H1 (cell line): ENCODE data around the gene MYH6.

Experiments used
- CHD2 ChIP-seq: IDR thresholded peaks from 2 replicates; pipeline ENCODE4 v1.6.1; 2012; ENCODE audit warnings: low read length, improper control_type of control experiment
- CTCF ChIP-seq, 3 experiments: IDR thresholded peaks; 1 replicate in 2 of 3; 2 replicates in 1 of 3; pipeline versions ENCODE4 v1.5.1 to v1.6.1; 2011; ENCODE audit warnings: low read length in 3 of 3, mild to moderate bottlenecking in 3 of 3, inconsistent platforms in 2 of 3, low read depth in 1 of 3, moderate library complexity in 1 of 3; ENCODE audit not compliant: insufficient read depth in 1 of 3; ENCODE audit errors: control extremely low read depth in 1 of 3
- EZH2 ChIP-seq: fragments of 200-600 bp; sonication (generic); IDR thresholded peaks from 2 replicates; pipeline ENCODE4 v1.7.1; 2012; ENCODE audit warnings: low read depth, mild to moderate bottlenecking, moderate library complexity, low read length, inconsistent platforms; ENCODE audit not compliant: severe bottlenecking
- JUND ChIP-seq: IDR thresholded peaks from 2 replicates; pipeline ENCODE4 v1.6.1; 2011; ENCODE audit warnings: mild to moderate bottlenecking, improper control_type of control experiment, low read length
- MAX ChIP-seq: IDR thresholded peaks from 2 replicates; pipeline ENCODE4 v1.6.1; 2012; ENCODE audit warnings: inconsistent platforms
- NRF1 ChIP-seq: IDR thresholded peaks from 2 replicates; pipeline ENCODE4 v1.6.1; 2011; ENCODE audit warnings: mild to moderate bottlenecking, low read depth, low read length, improper control_type of control experiment
- PHF8 ChIP-seq: fragments of 200-600 bp; sonication (generic); conservative IDR thresholded peaks from 2 replicates; pipeline ENCODE4 v1.7.1; 2012; ENCODE audit warnings: low read depth, mild to moderate bottlenecking, inconsistent platforms, low read length, moderate library complexity
- RFX5 ChIP-seq: IDR thresholded peaks from 2 replicates; pipeline ENCODE4 v1.6.1; 2011; ENCODE audit warnings: low read depth, low read length, improper control_type of control experiment, borderline replicate concordance
- SIN3A ChIP-seq, 2 experiments: IDR thresholded peaks in 1 of 2; conservative IDR thresholded peaks in 1 of 2; 2 replicates each; pipeline ENCODE4 v1.6.1; 2011 to 2012; ENCODE audit warnings: low read length in 2 of 2, improper control_type of control experiment in 1 of 2, low read depth in 1 of 2, mild to moderate bottlenecking in 1 of 2
- SIRT6 ChIP-seq: IDR thresholded peaks from one replicate; pipeline ENCODE4 v1.7.1; 2012; ENCODE audit warnings: low read length, inconsistent platforms
- TEAD4 ChIP-seq: IDR thresholded peaks from 2 replicates; pipeline ENCODE4 v1.6.1; 2012; ENCODE audit warnings: low read depth, low read length, inconsistent platforms, mixed read lengths
- YY1 ChIP-seq: IDR thresholded peaks from 2 replicates; pipeline ENCODE4 v1.6.1; 2011; ENCODE audit warnings: low read depth, mild to moderate bottlenecking, low read length
- TF ChIP-seq, protein P1 (sequence below): IDR thresholded peaks from 2 replicates; pipeline ENCODE4 v1.6.1; 2011; ENCODE audit warnings: low read length, improper control_type of control experiment

GRCh38 chr14:23373041-23373440 is 35.0 kb downstream of the MYH6 start:
- TF ChIP-seq TEAD4 (no peak), JUND (no peak), CHD2 (no peak), MAX (no peak), YY1 (no peak), SIN3A (conservative IDR thresholded peaks at IDR 0.05 in 1 of 2, IDR thresholded peaks at IDR 0.05 in 1 of 2; ENCODE audit: low read depth in 1 of 2, low read length in 2 of 2) (no peak), PHF8 (no peak), SIRT6 (no peak), EZH2 (no peak), NRF1 (no peak), CTCF (IDR thresholded peaks at IDR 0.05; ENCODE audit: control extremely low read depth in 1 of 3, insufficient read depth in 1 of 3, low read depth in 1 of 3, low read length in 3 of 3) (no peak), RFX5 (no peak)
- TF ChIP-seq, protein P1, sequence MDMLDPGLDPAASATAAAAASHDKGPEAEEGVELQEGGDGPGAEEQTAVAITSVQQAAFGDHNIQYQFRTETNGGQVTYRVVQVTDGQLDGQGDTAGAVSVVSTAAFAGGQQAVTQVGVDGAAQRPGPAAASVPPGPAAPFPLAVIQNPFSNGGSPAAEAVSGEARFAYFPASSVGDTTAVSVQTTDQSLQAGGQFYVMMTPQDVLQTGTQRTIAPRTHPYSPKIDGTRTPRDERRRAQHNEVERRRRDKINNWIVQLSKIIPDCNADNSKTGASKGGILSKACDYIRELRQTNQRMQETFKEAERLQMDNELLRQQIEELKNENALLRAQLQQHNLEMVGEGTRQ, result no peak
